GM04503 (cell line): ENCODE measurements around the gene ZBTB43.
"Not testable (repeated sequence)": the region's sequence is repeated elsewhere in the genome, so short reads cannot be mapped to it uniquely, and the experiment has no call there.

Experiments
- DNase-seq: peaks from one replicate; pipeline ENCODE4 v3.0.0-alpha.2; 2012; ENCODE audit warnings: low read depth

ZBTB43 gene

DNA sequence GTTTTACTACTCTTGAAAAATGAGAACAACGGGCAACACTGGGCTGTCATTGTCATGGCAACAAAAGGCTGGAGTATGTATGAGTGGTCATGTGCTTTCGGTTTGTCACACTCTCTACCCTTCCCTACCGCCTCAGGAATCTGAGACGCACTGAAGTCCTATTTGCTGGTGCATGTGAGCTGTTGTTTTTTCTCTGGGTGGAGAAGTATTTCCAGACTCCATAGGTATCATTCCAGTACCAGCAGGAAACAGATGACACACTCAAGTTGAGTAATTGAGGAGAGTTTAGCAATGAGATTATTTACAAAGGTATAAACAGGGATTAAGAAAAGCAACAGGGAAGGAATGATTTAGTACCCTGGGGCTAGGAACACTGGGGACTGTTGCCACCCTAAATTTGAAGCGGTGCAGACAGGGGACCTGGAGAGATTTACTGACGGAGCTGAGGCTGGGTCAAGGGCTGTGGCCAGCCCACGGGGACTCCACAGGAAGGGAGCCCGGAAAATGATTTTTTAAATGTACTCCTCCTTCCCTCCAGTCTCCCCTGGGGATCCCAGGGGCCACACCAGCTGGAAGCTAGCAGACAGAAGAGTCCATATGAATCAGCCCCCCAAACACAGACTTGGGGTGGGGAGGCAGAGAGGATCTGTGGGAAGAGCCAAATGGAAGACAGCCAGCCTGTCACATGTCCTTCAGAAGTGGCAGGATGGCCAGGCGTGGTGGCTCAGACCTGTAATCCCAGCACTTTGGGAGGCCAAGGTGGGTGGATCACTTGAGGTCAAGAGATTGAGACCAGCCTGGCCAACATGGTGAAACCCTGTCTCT is 13.2 kb upstream of the ZBTB43 start:
- DNase-seq: peak; percentile 80

DNA sequence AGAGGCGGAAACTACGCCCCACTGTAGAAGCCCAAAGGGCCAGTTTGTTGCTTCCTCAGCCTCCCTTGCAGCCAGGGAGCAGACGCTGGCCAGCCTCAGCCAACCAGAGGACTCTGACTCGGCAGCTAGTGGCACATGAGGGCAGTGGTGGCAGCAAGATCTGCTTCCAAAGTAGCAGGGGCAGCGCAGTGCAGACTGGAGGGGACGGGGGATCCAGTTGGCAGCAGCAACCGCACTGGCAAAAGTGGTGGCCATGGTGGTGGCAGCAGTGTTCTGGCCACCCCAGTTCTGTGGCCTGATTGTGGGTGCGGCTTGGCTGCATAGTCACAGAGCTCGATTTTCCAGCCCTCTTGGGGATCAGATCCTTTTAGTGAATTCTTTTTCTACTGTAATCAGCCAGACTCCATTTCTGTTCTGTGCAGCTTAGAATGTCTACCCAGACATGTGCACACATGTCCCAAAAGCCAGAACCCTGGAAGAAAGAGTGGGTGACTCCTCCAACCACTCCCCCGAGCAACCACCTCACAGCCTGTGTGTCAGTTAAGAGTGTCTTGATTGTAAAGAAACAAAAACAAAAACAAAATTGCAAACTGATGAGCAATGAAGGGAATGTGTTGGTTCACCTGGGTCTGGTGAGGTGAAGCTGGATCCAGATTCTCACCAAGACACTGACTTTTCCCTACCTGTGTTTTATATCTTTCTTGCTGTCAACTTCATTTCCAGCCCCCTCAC is 11.0 kb upstream of the ZBTB43 start:
- DNase-seq: no peak

DNA sequence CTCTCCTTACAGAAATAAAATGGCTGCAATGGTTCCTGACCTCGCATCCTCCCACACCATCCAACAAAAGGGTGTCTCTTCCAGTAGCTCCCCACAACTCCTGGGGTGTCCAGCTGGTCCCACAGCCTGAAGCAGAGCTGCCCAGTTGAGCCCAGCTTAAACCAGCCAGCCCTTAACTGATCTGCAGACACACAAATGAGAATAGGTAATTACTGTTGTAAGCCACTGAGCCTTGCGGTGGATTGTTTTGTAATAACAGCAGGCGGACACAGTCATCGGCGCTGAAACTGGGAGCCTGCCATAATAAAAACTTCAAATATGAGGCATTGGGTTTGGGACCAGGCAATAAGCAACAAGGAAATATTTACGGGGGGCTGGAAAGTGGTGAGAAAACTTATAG is 10.4 kb upstream of the ZBTB43 start:
- DNase-seq: no peak

DNA sequence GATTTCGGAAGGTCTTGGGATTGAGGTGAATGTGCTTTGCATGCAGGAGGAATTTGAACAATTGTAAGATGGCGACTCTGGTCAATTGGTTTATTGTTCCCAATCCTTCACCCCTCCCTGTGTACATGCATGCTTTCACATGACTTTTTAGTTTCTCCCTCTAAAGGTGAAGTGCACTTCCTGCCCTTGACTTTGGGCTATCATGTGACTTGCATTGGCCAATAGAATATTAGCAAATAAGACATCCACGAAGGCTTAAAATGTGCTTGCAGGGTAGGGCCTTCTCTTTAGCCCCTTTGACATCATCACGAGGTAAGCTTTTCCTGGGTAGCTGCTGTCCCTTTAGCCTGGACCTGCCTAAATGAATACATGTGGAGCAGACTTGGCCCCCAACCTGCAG is 8.1 kb upstream of the ZBTB43 start:
- no peak for DNase-seq

DNA sequence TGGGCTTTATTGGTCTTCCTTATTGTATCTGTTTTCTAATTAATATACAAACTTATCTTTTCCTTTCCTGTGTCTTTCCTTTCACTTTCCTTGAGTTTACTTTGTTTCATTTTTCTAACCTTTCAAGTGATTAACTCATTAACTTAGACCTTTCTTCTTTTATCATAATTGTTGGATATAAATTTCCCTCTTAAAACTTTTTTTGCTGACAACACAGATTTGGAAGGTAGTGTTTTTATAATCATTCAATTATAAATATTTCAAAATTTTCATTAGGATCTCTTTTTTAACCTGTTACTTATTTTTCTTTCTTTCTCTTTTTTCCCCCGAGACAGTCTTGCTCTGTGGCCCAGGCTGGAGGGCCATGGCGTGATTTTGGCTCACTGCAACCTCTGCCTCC is 6.9 kb upstream of the ZBTB43 start:
- no peak for DNase-seq

DNA sequence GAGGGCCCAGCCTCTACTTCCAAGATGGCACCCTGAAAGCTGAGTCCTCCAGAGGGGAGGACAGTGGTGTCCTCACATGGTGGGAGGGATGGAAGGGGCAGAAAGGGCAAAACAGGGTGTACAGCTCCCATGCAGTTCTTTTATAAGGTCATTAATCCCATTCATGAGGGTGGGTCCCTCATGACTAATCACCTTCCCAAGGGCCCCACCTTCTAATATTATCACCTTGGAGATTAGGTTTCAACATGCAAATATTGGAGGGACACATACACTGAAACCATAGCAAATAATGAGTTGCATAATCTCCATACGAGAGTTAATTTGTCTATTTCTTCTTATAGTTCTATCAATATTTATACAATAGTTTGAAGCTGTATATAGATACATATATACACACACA is 5.8 kb upstream of the ZBTB43 start:
- no peak for DNase-seq

DNA sequence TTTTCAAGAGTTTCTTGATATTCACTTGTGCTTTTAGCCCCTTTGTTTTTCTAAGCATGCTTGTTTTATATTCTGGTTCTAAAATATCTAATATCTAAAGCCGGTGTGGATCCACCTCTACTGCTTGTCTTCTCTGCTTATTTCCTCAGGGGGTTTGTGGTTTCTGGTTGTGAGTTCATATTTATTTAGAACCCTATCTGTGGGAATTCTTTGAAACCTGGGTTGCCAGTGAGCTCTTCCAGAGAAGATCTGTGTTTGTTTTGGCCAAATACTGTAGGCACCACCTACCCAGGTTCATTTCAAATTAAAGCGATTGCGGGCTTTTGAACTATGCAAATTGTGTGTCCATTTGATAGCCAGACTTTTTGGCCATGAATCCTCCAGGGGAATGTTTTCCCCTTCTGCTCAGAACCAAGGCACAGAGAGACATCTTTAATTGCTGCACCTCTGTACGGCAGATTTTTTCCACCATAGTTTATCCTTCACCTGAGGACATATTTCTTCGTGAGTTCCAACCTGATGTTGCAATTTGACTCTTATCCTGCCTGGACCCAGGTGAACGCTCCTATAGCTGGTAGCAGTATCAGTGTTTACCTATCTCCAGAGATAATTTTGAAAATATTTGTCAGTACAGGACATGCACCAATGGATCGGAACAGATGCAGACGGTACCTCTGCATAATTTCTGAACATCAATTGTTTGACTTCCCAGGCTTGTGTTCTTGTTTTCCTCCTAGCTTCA is 2.4 kb upstream of the ZBTB43 start:
- no peak for DNase-seq

DNA sequence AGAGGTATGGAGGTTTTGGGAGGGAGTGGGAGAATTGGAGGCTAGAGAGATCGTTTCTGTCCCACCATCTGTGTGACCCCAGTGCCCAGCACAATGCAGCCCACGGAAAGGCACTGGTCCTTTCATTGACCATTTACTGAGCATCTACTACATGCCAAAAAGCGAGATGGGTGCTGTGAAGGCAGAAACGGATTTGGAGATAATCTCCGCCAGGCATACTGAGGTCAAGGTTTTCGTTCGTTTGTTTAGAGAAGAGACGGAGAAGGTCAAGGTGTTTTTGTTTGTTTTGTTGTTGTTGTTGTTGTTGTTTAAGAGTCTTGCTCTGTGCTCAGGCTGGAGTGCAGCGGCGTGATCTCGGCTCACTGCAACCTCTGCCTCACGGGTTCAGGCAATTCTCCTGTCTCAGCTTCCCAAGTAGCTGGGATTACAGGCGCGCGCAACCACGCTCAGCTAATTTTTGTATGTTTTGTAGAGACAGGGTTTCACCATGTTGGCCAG is 593 bp upstream of the ZBTB43 start:
- no peak for DNase-seq

DNA sequence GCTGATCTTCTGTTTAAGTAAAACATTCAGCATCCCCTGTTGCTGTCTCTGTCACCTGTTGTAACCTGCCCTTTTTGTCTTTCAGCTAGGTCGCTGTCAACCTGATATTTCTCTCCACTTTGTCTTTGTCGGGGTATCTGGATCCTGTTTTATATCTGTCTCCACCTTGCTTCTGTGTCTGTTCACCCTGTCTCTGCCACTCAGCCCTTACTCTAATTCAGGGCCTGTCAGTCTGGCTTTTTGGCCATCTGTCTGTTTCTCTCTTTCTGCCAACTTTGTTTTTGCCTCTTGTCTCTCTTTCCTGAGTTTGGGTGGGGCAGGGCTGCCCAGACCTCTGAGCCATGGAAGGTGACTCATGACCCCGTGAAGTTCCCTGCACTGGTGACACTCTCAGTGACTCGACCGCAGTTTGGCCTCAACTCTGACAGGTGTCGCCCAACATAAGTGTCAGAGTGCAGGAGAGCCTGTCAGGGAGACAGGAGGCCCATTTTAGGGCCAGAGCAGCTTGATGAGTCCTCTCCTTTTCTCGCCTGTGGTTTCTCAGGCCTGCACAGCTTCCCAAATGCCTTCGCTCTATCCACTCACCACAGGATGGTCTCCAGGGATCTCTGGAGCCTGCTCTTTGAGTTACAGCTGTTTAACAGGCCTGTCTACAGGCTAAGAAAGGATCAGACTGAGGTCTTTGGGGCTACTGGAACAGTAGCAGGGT is 868 bp downstream of the ZBTB43 start:
- peak; percentile 53 for DNase-seq

DNA sequence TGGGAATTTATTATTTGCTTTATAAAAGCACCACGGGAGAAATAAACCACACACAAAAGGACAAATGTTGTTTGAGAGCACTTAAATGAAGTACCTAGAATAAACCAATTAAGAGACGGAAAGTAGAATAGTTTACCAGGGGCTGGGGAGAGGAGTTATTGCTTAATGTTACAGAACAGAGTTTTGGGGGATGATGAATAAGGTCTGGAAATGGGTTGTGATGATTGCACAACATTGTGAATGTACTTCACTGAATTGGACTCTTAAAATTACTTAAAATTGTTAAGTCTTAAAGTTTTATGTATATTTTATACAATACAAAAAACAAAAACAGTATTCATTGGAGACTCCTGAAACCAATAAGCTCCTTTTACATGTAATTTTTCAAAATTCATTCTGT is 1.5 kb downstream of the ZBTB43 start:
- no peak for DNase-seq

DNA sequence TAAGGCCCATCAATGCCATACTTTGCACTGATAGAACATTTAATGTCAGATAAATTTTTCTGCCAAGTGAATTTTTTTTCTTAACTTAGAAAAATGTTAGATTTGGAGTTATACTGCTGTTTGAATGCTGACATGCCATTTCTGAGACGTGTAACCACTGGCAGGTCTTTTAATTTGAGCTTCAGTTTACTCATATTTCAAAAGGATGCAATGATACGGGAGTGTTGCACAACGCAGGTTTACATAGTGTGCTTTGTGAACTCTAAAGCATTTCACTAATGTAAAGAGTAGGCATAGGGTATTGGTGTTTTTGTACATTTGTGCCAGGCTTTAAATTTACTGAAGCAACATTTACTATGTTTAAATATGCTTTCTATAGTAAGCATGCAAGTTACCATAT is 4.2 kb downstream of the ZBTB43 start:
- no peak for DNase-seq

DNA sequence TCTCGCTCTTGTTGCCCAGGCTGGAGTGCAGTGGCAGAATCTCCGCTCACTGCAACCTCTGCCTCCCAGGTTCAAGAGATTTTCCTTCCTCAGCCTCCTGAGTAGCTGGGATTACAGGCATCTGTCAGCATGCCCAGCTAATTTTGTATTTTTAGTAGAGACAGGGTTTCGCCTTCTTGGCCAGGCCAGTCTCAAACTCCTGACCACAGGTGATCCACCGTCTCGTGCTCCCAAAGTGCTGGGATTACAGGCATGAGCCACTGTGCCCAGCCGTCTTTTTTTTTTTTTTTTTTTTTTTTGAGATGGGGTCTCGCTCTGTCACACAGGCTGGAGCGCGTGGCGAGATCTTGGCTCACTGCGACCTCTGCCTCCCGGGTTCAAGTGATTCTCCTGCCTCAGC is 5.4 kb downstream of the ZBTB43 start:
- DNase-seq: not testable (repeated sequence)

DNA sequence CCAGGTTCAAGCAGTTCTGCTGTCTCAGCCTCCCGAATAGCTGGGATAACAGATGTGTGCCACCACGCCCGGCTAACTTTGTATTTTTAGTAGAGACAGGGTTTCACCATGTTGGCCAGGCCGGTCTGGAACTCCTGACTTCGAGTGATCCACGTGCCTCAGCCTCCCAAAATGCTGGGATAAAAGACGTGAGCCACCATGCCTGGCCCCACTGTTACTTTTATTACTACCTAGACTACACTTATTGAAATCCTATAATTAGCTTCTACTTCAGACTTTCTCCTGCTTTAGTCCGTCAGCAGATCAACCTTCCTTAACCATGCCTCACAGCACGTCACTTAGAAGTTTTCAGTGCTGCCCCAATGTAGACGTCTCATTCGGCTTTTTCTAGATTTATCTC is 8.2 kb downstream of the ZBTB43 start:
- no peak for DNase-seq

DNA sequence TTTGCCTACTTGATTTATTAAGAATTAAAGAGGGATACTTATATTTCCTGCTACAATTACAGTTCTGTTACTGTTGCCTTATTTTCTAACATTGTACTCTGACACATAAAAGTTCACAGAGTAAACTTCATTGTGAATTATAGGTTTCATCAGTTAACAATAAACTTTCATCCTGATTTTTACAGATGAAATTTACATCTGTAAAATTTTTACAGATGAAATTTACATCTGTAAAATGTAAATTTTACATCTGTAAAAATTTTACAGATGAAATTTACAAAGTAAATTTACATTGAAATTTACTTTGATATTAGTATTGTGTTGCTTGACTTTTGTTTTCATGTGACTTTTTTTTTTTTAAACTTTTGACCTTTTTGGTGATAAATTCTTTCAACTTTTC is 9.3 kb downstream of the ZBTB43 start:
- DNase-seq: no peak

DNA sequence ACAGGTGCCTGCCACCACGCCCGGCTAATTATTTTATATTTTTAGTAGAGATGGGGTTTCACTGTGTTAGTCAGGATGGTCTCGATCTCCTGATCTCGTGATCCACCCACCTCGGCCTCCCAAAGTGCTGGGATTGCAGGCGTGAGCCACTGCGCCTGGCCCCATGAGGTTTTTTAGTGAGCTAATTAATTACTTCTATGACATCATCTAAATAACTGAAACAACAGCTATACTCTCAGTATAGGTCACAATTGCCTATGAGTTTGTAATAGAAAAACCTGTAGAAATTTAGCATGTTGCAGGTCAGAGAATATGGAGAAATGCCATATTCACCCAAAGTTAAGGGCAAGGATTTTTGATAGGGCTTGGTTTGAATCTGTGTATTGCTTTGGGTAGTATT is 12.8 kb downstream of the ZBTB43 start:
- not testable (repeated sequence) for DNase-seq

DNA sequence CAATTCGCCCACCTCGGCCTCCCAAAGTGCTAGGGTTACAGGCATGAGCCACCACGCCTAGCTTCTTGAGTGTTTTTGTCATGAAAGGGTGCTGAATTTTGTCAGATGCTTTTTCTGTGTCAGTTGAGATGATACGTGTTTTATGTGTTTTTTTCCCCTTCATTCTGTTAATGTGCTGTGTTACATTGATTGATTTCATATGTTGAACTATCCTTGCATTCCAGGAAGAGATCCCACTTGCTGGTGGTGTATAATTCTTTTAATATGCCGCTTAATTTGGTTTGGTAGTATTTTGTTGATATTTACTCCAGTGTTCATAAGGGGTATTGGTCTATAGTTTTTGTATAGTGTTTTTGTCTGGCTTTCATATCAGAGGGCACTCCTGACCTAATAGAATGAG is 13.6 kb downstream of the ZBTB43 start:
- DNase-seq: no peak

DNA sequence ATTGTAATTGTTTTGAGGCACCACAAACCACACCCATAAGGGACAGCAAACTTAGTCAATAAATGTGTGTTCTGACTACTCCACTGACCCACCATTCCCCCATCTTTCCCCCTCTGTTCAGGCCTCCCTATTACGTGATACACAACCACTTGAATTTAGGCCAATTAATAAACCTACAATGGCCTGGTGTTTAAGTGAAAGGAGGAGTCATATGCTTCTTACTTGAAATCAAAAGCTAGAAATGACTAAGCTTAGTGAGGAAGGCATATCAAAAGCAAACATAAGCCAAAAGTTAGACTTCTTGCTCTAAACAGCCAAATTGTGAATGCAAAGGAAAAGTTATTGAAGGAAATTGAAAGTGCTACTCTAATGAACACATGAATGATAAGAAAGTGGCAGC is 14.6 kb downstream of the ZBTB43 start:
- DNase-seq: no peak

DNA sequence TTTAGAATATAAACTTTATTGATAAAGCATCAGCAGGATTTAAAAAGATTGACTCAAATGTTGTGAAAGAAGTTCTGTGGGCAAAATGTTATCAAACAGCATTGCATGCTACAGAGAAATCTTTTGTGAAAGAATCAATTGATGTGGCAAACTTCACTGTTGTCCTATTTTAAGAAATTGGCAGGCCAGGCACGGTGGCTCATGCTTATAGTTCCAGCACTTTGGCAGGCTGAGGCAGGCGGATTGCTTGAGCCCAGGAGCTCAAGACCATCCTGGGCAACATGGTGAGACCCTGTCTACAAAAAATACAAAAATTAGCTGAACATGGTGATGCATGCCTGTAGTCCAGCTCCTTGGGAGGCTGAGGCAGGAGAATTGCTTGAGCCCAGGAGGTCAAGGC is 17.4 kb downstream of the ZBTB43 start:
- DNase-seq: no peak

DNA sequence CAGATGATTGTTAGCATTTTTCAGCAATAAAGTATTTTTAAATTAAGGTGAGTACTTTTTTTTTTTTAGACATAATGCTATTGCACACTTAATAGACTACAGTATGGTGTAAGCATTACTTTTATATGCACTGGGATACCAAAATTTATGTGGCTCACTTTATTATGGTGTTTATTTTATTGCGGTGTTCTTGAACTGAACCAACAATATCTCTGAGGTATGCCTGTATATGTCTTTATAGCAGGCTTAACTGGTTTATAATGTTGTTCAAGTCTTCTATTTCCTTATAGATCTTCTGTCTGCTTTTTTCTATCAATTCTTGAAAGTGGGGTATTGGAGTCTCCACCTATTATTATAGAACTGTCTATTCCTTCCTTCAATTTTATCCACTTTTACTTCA is 18.0 kb downstream of the ZBTB43 start:
- DNase-seq: no peak

DNA sequence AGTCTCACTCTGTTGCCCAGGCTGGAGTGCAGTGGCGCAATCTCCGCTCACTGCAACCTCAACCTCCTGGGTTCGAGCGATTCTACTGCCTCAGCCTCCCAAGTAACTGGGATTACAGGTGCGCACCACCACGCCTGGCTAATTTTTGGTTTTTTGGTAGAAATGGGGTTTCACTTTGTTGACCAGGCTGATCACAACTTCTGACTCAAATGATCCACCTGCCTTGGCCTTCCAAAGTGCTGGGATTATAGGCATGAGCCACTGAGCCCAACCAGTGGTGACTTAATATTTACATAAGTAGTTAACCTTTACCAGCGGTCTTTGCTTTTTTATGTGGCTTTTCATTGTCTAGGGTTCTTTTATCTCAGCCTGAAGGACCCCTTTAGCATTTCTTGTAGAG is 19.2 kb downstream of the ZBTB43 start:
- not testable (repeated sequence) for DNase-seq

DNA sequence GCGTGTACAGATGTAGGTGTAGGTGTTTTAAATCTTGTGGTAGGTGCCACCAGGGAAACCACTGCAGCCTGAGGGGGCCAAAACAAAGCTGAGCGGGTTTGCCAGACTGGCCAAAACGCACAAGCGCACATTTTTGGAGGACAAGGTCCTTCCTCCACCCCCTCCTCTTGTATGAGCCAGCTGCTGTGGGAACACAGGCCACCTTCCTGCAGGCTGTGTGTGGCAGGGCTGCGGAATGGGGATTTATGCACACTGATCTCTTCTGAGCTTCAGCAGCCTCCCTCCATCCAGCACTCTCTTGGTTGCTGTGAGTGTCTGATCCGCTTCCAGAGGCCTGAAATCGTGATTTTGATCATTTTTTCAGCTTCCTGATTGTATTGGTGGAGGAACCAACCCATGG is 22.4 kb downstream of the ZBTB43 start:
- DNase-seq: no peak

DNA sequence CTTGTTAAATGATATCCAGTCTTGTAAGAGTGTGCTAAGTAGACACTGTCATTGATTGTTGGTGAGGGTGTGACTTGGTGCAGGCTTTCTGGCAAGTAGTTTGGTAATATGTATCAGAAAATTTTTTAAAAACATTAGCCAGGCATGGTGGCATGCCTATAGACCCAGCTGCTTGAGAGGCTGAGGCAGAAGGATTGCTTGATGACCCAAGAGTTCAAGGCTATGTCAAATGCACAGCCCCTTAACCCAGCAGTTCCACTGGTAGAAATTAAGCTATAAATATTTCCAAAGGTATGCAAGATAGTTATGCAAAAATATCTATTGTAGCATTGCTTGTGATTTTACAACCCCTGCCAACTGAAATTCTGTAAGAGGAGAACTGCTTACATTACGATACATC is 24.2 kb downstream of the ZBTB43 start:
- DNase-seq: no peak
